TTC549 (cell line): Measurements from ENCODE around the gene ACSL3.
"Not testable (repeated sequence)": the region's sequence is repeated elsewhere in the genome, so short reads cannot be mapped to it uniquely, and the experiment has no call there.

Experiments
- FAIRE-seq: peaks from 2 replicates; lab custom pipeline; 2012; peaks lifted over from hg19 to GRCh38; lab: Jason Lieb, UNC

ACSL3 gene

GRCh38 chr2:222915092-222915957 lies 54.5 kb downstream of the ACSL3 start:
- peak; percentile 68 for FAIRE-seq

- no peak for FAIRE-seq
Measured at GRCh38 chr2:222916229-222917197, 55.7 kb downstream of the ACSL3 start.

DNA sequence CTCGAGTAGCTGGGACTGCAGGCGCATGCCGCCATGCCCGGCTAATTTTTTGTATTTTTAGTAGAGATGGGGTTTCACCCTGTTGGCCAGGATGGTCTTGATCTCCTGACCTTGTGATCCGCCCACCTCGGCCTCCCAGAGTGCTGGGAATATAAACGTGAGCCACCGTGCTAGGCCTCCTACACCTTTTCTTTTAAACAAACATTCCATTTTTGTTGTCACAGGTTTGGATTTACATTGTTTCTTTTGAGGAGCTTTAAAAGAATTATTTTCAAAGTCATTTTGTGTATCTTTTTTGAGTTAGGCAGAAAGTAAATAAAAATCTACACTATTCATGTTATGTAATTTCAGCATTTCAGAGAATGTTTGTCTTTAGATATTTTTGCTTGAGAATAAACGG lies 56.4 kb downstream of the ACSL3 start:
- not testable (repeated sequence) for FAIRE-seq

DNA sequence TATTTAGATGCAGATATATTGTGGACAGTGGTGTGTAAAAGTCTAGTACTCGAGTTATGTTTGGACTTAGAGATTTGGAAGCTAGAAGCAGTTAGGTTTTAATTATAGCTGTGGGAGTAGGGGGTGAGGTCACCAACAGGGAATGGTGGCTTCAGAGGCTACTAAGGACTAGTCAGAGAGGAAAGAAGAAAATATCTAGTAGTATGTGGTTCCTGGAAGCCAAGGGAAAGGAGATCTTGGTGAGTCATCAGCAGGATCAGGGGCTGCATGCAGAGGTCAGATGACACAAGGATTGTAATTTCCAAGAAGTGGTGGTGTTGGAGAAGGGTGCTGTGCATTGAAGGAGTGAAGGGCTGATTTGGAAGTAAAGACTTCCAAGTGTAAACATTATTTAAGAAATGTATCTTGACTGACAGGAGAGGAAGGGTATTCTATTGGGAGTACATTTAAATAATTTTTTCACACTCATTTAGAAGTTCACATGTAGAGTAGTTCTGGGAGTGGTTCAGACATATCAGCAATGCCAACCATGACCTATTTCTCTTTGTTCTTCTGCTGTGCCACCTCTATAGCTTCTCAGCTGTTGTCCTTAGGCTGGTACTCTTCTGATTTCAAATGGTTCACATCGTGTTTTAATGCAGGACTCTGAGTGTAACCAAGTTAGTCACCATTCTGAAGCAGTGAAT lies 59.1 kb downstream of the ACSL3 start:
- no peak for FAIRE-seq

- no peak for FAIRE-seq
Measured at GRCh38 chr2:222920657-222921186, 59.9 kb downstream of the ACSL3 start.

DNA sequence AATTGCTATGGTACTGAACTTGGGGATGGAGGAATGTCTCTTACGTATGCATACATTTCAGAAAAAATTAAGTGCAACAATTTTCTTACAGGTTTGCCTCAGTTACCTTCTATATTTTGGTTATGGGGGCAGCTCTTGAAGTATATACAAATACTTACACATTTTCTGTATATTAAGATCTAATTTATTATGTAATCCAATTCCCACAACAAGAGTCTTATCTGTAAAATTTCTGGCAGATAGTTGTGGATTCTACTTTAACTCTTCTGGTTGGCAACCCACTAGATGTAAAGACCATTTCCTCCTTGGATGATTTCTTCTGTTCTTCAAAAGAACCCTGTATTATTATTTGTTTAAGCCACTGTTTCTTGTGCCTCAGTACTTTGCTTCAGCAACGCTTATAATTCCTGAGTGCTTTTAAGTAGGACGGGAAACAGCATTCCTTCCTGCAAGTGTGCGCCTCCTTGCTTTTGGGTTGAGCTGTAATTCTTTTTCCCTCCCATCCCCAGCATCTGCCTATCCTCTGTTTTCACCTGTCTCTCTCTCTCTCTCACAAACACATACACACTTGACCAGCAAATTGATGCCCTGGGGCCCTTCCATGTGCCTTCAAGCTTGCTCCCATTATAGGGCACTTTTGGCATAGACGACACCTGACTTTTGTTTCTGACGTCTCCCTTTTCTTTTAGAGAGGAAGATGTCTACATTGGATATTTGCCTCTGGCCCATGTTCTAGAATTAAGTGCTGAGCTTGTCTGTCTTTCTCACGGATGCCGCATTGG lies 61.4 kb downstream of the ACSL3 start:
- no peak for FAIRE-seq

DNA sequence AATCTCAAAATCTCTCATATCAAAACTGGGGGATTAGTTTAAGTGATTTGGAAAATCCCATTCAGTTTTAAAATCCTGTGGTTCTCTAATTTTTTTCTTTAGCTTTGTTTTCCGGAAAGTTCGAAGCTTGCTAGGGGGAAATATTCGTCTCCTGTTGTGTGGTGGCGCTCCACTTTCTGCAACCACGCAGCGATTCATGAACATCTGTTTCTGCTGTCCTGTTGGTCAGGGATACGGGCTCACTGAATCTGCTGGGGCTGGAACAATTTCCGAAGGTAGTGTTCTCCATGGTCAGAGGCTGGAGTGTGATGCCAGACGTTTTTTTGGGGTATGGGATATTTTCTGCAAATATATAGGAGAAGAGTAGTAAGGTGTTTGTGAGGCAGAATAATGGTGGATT lies 66.1 kb downstream of the ACSL3 start:
- FAIRE-seq = no peak

- no peak for FAIRE-seq
Measured at GRCh38 chr2:222927600-222927999, 66.8 kb downstream of the ACSL3 start.

- FAIRE-seq = no peak
Measured at GRCh38 chr2:222928335-222928734, 67.5 kb downstream of the ACSL3 start.

DNA sequence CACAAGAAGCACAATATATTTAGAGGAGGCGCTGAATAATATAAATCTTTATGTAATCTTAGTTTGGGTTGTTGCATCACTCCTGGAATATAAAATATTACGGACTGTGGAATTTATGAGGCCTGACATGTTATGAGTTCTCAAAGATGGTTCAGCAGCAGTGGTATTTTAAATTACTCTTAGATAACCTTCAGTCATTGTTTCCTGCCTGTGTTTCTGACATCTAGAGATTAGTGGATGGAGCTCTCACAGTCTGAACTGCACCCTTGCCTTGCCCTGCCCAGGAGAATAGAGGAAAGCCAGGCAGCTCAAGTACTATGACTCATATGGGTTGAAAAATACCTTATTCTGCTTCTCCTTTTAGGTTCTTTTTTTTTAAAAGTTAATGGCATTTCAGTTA lies 70.0 kb downstream of the ACSL3 start:
- no peak for FAIRE-seq

- FAIRE-seq = no peak
Measured at GRCh38 chr2:222931659-222932058, 70.8 kb downstream of the ACSL3 start.

DNA sequence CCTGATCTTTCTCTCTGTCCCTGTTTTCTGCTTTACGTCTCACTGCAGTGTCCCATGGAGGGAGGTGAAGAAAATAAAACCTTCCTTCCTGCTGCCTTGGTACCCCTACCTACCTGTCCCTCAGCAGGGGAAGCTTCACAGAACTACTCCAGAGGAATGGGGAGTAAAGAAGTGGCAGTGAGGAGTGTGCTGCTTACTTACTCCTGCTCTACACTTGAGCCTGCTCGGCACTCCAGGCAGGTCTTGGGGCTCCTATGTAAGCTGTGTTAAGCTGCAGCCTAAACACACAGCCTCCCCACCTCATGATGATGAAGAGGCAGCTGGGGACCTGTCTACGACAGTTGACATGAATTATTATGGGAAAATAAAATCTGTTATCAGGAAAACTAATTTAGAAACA lies 72.6 kb downstream of the ACSL3 start:
- no peak for FAIRE-seq

- FAIRE-seq = no peak
Measured at GRCh38 chr2:222935688-222936298, 75.0 kb downstream of the ACSL3 start.

DNA sequence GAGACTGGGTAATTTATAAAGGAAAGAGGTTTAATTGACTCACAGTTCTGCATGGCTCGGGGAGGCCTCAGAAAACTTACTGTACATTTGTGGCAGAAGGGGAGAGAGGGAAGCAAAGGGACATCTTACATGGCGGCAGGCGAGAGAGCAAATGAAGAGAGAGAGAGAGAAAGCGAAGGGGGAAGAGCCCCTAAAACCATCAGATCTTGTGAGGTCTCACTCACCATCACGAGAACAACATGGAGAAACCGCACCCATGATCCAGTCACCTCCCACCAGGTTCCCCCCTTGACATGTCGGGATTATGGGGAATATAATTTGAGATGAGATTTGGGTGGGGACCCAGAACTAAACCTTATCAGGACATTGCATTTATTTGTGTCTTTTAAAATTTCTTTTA lies 75.9 kb downstream of the ACSL3 start:
- FAIRE-seq = no peak

DNA sequence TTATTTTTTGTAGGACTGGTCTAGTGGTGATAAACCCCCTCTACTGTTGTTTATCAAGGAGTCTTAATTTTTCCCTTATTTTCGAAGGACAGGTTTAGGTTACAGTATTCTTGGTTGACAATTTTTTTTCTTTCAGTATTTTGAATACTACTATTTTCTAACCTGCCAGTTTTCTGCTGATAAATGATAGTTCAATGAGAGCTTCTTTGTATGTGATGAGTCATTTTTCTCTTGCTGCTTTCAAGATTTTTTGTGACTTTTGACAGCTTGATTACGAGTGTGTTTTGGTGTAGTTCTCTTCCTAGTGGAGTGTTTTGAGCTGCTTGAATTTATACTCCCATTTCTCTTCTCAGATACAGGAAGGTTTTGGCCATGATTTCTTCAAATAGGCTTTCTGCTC lies 77.5 kb downstream of the ACSL3 start:
- FAIRE-seq = no peak

- FAIRE-seq = peak; percentile 51
Measured at GRCh38 chr2:222939208-222939856, 78.5 kb downstream of the ACSL3 start.

DNA sequence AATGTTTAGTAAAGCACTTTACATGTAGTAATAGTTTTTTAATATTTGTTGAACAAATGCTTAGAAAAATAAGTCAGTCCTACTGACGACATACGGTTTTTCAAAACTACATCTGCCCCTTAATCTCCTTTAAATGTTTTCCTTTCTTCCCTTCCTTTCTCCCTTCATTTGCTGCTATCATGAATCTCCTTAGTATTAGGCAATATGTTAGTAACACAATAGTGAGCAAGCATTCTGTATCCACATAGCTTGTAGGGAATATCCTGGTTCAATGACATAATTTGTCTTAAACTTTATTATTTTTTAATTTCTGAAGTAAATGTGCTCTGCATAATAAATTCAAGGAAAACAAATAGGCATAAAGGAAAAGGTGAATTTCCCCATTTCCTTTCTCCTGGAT lies 79.1 kb downstream of the ACSL3 start:
- no peak for FAIRE-seq

- no peak for FAIRE-seq
Measured at GRCh38 chr2:222941510-222942032, 80.7 kb downstream of the ACSL3 start.

DNA sequence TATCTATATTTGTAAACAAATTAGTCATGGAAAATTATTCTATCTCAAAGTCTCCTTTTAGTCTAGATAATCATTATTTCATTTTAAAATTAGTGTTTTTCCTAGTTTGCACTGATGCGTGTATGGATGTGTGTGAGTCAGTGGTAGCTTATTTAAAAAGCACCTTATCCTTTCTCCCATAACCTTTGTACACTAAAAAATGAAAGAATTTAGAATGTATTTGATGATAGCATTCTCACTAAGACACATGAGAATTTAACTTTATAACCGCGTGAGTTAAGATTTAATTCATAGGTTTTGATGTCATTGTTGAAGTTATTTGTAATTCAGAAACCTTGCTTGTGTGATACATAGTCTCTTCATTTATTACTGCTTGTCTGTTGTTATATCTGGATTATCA lies 81.7 kb downstream of the ACSL3 start:
- FAIRE-seq = no peak

DNA sequence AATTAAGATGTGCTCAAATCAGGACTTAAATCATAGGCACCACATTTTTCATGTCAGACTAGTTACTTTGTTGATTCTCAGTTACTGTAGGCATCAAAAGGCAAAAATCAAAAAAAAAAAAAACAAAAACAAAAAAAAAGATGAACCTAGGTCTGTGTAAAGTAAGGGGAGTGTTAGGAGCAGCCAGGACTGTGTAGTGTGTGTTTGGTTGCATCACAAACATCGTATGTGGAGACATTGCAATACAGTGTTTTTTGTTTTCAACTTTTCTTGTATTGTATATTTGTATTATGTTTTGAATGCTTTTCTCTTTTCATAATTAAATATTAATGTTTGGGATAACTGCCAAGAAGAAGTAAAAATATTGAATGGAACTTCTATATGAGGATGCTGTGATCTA lies 82.1 kb downstream of the ACSL3 start:
- FAIRE-seq = no peak
